ENCODE results near the gene ABHD2. TPM values are rescaled to one million over a fixed set of nuclear protein-coding genes. Genes with fewer than 3 reads are reported as not detected.

Gene ABHD2
- polyA plus RNA-seq, 3 donors = 30.8 to 67.1 (median 37.3) TPM

DNA sequence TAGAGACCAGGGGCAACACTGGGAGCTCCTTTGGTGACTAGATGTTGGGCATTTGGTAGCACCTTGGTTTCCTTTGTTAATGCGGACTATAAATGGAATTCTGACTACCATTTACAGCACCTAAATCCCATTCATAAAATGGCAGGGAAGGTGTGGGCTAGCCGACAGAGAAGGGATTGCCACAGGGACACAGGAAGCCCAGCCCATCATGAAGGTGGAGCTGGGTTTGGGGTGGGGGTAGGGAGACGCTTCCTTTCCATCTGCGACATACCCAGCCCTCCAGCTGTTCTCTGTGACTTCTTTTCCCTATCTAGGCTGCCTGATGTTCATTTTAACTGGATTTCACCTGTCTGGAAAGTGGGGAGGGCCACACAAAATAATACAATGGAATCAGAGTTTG, 21.0 kb downstream of the ABHD2 start:
- TF ChIP-seq, protein P1, sequence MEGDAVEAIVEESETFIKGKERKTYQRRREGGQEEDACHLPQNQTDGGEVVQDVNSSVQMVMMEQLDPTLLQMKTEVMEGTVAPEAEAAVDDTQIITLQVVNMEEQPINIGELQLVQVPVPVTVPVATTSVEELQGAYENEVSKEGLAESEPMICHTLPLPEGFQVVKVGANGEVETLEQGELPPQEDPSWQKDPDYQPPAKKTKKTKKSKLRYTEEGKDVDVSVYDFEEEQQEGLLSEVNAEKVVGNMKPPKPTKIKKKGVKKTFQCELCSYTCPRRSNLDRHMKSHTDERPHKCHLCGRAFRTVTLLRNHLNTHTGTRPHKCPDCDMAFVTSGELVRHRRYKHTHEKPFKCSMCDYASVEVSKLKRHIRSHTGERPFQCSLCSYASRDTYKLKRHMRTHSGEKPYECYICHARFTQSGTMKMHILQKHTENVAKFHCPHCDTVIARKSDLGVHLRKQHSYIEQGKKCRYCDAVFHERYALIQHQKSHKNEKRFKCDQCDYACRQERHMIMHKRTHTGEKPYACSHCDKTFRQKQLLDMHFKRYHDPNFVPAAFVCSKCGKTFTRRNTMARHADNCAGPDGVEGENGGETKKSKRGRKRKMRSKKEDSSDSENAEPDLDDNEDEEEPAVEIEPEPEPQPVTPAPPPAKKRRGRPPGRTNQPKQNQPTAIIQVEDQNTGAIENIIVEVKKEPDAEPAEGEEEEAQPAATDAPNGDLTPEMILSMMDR (IDR thresholded peaks at IDR 0.05) = no peak
- no peak overlapping the region for H3K4me3 Mint-ChIP-seq
- no CpG with 5 or more reads among the region's 4 CpGs for WGBS (ENCODE audit: insufficient coverage)
- peaks cover 52% of the 10 kb centered on the region for H3K4me1 Mint-ChIP-seq
- H3K27me3 Mint-ChIP-seq (ENCODE audit: low read depth in 3 of 3) = peaks cover 0 to 2% (median 0%) of the 10 kb centered on the region in 3 donors
- no peak for DNase-seq
- peaks cover 15 to 60% of the 10 kb centered on the region in 2 donors for H3K36me3 ChIP-seq (replicated peaks in 1 of 2; ENCODE audit: control insufficient read depth in 1 of 2, insufficient read depth in 2 of 2, low read length in 2 of 2)
- no peaks in the 10 kb centered on the region for H3K27me3 ChIP-seq (ENCODE audit: control insufficient read depth in 2 of 2, insufficient read depth in 2 of 2, low read length in 2 of 2)
- H2AFZ ChIP-seq (ENCODE audit: insufficient read depth, low read depth, low read length, poor library complexity, severe bottlenecking) = no peak overlapping the region
- no peak overlapping the region for H3K9ac ChIP-seq (ENCODE audit: insufficient read depth, low read length, poor library complexity, severe bottlenecking)
- peaks cover 56 to 66% of the 10 kb centered on the region in 2 donors for H3K36me3 Mint-ChIP-seq
- H3K27ac Mint-ChIP-seq = peak overlapping the region in 2 of 7 donors; percentile 36 to 37
- peaks cover 95% of the 10 kb centered on the region for H3K79me2 ChIP-seq (ENCODE audit: insufficient read depth, low read length)
- H3K9me3 ChIP-seq (replicated peaks in 1 of 2; ENCODE audit: control insufficient read depth in 1 of 2, insufficient read depth in 1 of 2, low read length in 2 of 2) = no peaks in the 10 kb centered on the region
- H3K27ac ChIP-seq (ENCODE audit: low read depth in 1 of 2, low read length in 2 of 2) = peak overlapping the region in 1 of 2 donors; percentile 13
- peaks cover 79% of the 10 kb centered on the region for H4K20me1 ChIP-seq (ENCODE audit: insufficient read depth, low read length)
- peaks cover 23% of the 10 kb centered on the region in 2 donors for H3K4me1 ChIP-seq (ENCODE audit: control insufficient read depth in 1 of 2, insufficient read depth in 2 of 2, low read length in 2 of 2)
- no peak overlapping the region for H3K4me2 ChIP-seq (replicated peaks; ENCODE audit: extremely low read depth, low read length, poor library complexity, severe bottlenecking)
- H3K4me3 ChIP-seq (replicated peaks in 1 of 3; ENCODE audit: low read depth in 2 of 3, low read length in 3 of 3) = no peak overlapping the region
- intact Hi-C loops (cut with micrococcal nuclease) = no loop called here
- H3K9me3 Mint-ChIP-seq = no peaks in the 10 kb centered on the region

DNA sequence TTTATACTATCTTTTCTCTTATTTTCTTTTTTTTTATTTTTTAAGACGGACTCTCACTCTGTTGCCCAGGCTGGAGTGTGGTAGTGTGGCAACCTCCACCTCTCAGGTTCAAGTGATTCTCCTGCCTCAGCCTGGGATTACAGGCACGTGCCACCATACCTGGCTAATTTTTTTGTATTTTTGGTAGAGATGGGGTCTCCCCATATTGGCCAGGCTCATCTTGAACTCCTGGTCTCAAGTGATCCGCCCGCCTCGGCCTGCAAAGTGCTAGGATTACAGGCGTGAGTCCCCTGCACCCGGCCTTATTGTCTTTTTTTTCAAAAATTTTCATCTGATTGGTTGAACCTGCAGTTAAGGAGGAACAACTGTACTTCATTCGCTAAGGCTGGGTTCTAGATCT, 21.8 kb downstream of the ABHD2 start:
- H3K36me3 ChIP-seq (replicated peaks in 1 of 2; ENCODE audit: control insufficient read depth in 1 of 2, insufficient read depth in 2 of 2, low read length in 2 of 2) = peaks cover 17 to 65% of the 10 kb centered on the region in 2 donors
- Mint-ChIP-seq H3K27ac (peak overlapping the region in 1 of 7 donors; percentile 40), H3K9me3 (peaks cover 0 to under 1% (median 0%) of the 10 kb centered on the region in 7 donors), H3K36me3 (peaks cover 58 to 66% of the 10 kb centered on the region in 2 donors), H3K4me1 (peaks cover 44% of the 10 kb centered on the region), H3K27me3 (ENCODE audit: low read depth in 3 of 3) (peaks cover 0 to 2% (median 0%) of the 10 kb centered on the region in 3 donors), H3K4me3 (no peak overlapping the region)
- H2AFZ ChIP-seq (ENCODE audit: insufficient read depth, low read depth, low read length, poor library complexity, severe bottlenecking) = no peak overlapping the region
- 91% methylated on average over 4 of the region's 8 CpGs for WGBS (ENCODE audit: insufficient coverage)
- no peak overlapping the region for H3K9ac ChIP-seq (ENCODE audit: insufficient read depth, low read length, poor library complexity, severe bottlenecking)
- H3K27ac ChIP-seq (ENCODE audit: low read depth in 1 of 2, low read length in 2 of 2) = no peak overlapping the region
- no peak overlapping the region for H3K4me3 ChIP-seq (replicated peaks in 1 of 3; ENCODE audit: low read depth in 2 of 3, low read length in 3 of 3)
- peaks cover 15% of the 10 kb centered on the region in 2 donors for H3K4me1 ChIP-seq (ENCODE audit: control insufficient read depth in 1 of 2, insufficient read depth in 2 of 2, low read length in 2 of 2)
- intact Hi-C loops (cut with micrococcal nuclease) = no loop called here
- no peak overlapping the region for H3K4me2 ChIP-seq (replicated peaks; ENCODE audit: extremely low read depth, low read length, poor library complexity, severe bottlenecking)
- TF ChIP-seq, protein P1 (IDR thresholded peaks at IDR 0.05) = no peak
- no peak for DNase-seq
- no peaks in the 10 kb centered on the region for H3K27me3 ChIP-seq (ENCODE audit: control insufficient read depth in 2 of 2, insufficient read depth in 2 of 2, low read length in 2 of 2)
- peaks cover 97% of the 10 kb centered on the region for H3K79me2 ChIP-seq (ENCODE audit: insufficient read depth, low read length)
- H3K9me3 ChIP-seq (replicated peaks in 1 of 2; ENCODE audit: control insufficient read depth in 1 of 2, insufficient read depth in 1 of 2, low read length in 2 of 2) = no peaks in the 10 kb centered on the region
- H4K20me1 ChIP-seq (ENCODE audit: insufficient read depth, low read length) = peaks cover 73% of the 10 kb centered on the region
